Peyer's patch (tissue), 4 donors: ENCODE results near the gene METRNL. TPM values are rescaled to one million over a fixed set of nuclear protein-coding genes. Genes with fewer than 3 reads are reported as not detected.

Experiments used
- DNase-seq, 3 donors: peaks; one replicate each; pipeline ENCODE4 v3.0.0-alpha.2; 2017 to 2019
- H3K27ac ChIP-seq, 4 donors: fragments of 200-600 bp; sonication (generic); one replicate each; pipeline ENCODE4 v1.5.1; 2016 to 2019
- H3K27me3 ChIP-seq, 2 donors: fragments of 200-600 bp; sonication (generic); one replicate each; pipeline ENCODE4 v1.5.1; 2019
- H3K36me3 ChIP-seq, 3 donors: fragments of 200-600 bp; sonication (generic); one replicate each; pipeline ENCODE4 v1.5.1; 2016 to 2019
- H3K4me1 ChIP-seq, 4 donors: fragments of 200-600 bp; sonication (generic); one replicate each; pipeline ENCODE4 v1.5.1; 2016 to 2019
- H3K4me3 ChIP-seq, 4 donors: fragments of 200-600 bp; sonication (generic); 1 replicate in 3 of 4; 2 replicates in 1 of 4; pipeline ENCODE4 v1.5.1; 2016 to 2019; ENCODE audit warnings: mild to moderate bottlenecking in 1 of 4
- H3K9me3 ChIP-seq, 4 donors: fragments of 200-600 bp; sonication (generic); one replicate each; pipeline ENCODE4 v1.5.1; 2016 to 2019; ENCODE audit warnings: mild to moderate bottlenecking in 1 of 4
- POLR2A ChIP-seq, 2 donors: fragments of 450-650 bp; IDR thresholded peaks; one replicate each; pipeline ENCODE4 v1.5.1; 2017; ENCODE audit warnings: antibody characterized with exemption in 2 of 2, mild to moderate bottlenecking in 2 of 2, moderate library complexity in 2 of 2
- total RNA-seq, 4 donors: library from RNA; depleted of rRNA; stranded (reverse); fragments of >200 nt; gene quantifications; one replicate each; pipeline ENCODE4 v1.1.0, GENCODE V29; 2016
- TF ChIP-seq, protein P1 (sequence below), 6 experiments: fragments of 450-650 bp in 4 of 6; fragments of 200-600 bp in 2 of 6; sonication (generic) in 1 of 6; IDR thresholded peaks; one replicate each; pipeline ENCODE4 v1.5.1; 2017 to 2019; ENCODE audit warnings: antibody characterized with exemption in 6 of 6, mild to moderate bottlenecking in 3 of 6, moderate library complexity in 1 of 6

Gene METRNL
- total RNA-seq, 4 donors from 2014 or later, result 73.4 to 170 (median 117) TPM

- no peaks in the 10 kb centered on the region for H3K27me3 ChIP-seq
- no peaks in the 10 kb centered on the region for H3K9me3 ChIP-seq
- H3K4me1 ChIP-seq, result peaks cover 5 to 18% (median 9%) of the 10 kb centered on the region in 4 donors
- no peak overlapping the region for H3K4me3 ChIP-seq
- peak in 1 of 3 donors; percentile 69 for DNase-seq
- no peak overlapping the region for H3K27ac ChIP-seq
- no peak for TF ChIP-seq POLR2A (IDR thresholded peaks at IDR 0.05)
- TF ChIP-seq, protein P1, sequence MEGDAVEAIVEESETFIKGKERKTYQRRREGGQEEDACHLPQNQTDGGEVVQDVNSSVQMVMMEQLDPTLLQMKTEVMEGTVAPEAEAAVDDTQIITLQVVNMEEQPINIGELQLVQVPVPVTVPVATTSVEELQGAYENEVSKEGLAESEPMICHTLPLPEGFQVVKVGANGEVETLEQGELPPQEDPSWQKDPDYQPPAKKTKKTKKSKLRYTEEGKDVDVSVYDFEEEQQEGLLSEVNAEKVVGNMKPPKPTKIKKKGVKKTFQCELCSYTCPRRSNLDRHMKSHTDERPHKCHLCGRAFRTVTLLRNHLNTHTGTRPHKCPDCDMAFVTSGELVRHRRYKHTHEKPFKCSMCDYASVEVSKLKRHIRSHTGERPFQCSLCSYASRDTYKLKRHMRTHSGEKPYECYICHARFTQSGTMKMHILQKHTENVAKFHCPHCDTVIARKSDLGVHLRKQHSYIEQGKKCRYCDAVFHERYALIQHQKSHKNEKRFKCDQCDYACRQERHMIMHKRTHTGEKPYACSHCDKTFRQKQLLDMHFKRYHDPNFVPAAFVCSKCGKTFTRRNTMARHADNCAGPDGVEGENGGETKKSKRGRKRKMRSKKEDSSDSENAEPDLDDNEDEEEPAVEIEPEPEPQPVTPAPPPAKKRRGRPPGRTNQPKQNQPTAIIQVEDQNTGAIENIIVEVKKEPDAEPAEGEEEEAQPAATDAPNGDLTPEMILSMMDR (IDR thresholded peaks at IDR 0.05), result peak in 2 of 6 experiments; percentile 27 to 31
- H3K36me3 ChIP-seq, result no peaks in the 10 kb centered on the region
Measured at GRCh38 chr17:83076938-83077337, 2.5 kb upstream of the METRNL start.

DNA sequence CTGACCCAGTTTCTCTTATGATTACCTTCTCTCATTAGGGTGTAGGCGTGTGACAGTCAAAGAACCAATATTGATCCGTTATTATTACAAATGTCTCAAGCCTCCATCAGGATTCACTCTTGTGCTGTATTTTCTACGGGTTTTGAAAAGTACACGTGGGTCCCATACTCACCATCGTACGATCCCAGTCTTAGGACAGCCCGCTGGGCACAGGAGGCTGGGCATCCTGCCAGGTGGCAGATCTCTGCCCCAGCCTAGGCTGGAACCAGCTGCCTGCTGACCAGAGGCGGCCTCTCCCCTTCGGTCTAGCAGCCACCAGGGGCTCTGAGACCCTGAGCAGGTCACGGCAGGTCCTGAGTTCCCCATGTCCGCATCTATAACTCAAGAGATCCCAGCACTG lies 2.0 kb upstream of the METRNL start:
- Histone ChIP-seq H3K36me3 (no peaks in the 10 kb centered on the region), H3K4me3 (no peak overlapping the region), H3K9me3 (no peaks in the 10 kb centered on the region), H3K27me3 (no peaks in the 10 kb centered on the region), H3K4me1 (peaks cover 5 to 21% (median 8%) of the 10 kb centered on the region in 4 donors), H3K27ac (no peak overlapping the region)
- no peak for DNase-seq
- no peak for TF ChIP-seq POLR2A (IDR thresholded peaks at IDR 0.05)
- TF ChIP-seq, protein P1 (IDR thresholded peaks at IDR 0.05), result no peak

- H3K4me1 ChIP-seq, result peaks cover 8 to 25% (median 11%) of the 10 kb centered on the region in 4 donors
- no peaks in the 10 kb centered on the region for H3K27me3 ChIP-seq
- no peak overlapping the region for H3K4me3 ChIP-seq
- TF ChIP-seq, protein P1 (IDR thresholded peaks at IDR 0.05), result no peak
- no peak for TF ChIP-seq POLR2A (IDR thresholded peaks at IDR 0.05)
- no peak for DNase-seq
- no peak overlapping the region for H3K27ac ChIP-seq
- H3K9me3 ChIP-seq, result no peaks in the 10 kb centered on the region
- no peaks in the 10 kb centered on the region for H3K36me3 ChIP-seq
Measured at GRCh38 chr17:83077939-83078338, 1.5 kb upstream of the METRNL start.

DNA sequence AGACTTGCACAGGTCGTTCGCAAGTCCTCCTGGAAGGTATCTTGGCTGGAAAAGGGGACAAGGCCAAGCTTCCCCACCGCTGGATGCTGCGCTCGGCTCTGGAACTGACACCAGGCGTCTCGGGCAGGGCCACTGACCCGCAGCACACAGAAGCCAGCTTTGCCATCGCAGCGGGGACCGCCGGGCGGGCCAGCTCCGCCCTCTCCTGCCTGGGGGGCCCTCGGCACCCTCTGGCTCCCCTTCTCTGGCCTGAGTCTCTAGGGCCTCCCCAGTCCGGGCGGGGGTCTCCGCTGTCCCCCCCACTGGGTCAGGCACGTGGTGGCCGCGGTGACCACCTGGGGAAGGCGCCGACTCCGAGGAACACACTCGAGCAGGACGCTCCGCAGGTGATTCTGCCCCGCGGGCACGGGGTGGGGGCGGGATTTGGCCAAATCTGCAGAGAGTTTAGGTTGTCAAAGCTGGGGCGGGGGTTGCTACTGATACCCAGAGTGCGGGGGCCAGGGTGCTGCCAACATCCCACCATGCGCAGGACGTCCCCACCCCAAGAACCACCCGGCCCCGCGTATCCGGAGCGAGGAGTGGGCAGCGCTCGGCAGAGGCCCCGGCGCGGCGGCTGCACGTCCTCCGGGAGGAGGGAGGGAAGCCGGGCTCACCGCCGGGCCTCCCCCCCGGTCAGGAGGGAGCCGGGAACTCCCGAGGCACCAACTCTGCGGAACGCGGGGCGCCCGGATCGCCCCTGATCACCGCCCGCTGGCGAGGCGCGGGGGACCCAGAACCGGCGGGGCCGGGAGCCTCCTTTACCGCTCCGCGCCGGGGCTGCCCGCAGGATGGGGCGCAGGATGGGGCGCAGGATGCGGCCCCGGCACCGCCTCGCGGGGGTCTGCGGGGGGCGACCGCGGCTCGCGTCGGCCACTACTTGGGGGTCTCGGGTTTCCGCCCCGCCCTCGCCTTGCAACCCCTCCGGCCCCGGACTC lies 744 bp upstream of the METRNL start:
- TF ChIP-seq POLR2A (IDR thresholded peaks at IDR 0.05), result no peak
- Histone ChIP-seq H3K27me3 (no peaks in the 10 kb centered on the region), H3K36me3 (no peaks in the 10 kb centered on the region), H3K9me3 (no peaks in the 10 kb centered on the region), H3K27ac (peak overlapping the region; percentile 65 to 99 (median 68)), H3K4me3 (peak overlapping the region; percentile 73 to 97 (median 75)), H3K4me1 (peaks cover 9 to 25% (median 15%) of the 10 kb centered on the region in 4 donors)
- peak in 1 of 3 donors; percentile 61 for DNase-seq

- H3K27me3 ChIP-seq, result no peaks in the 10 kb centered on the region
- H3K4me3 ChIP-seq, result peak overlapping the region; percentile 73 to 97 (median 84)
- H3K36me3 ChIP-seq, result no peaks in the 10 kb centered on the region
- DNase-seq, result no peak
- no peaks in the 10 kb centered on the region for H3K9me3 ChIP-seq
- peak overlapping the region; percentile 76 to 99 (median 94) for H3K27ac ChIP-seq
- TF ChIP-seq POLR2A (IDR thresholded peaks at IDR 0.05), result peak in 1 of 2 donors; percentile 9
- TF ChIP-seq, protein P1 (IDR thresholded peaks at IDR 0.05), result no peak
- peaks cover 9 to 35% (median 16%) of the 10 kb centered on the region in 4 donors for H3K4me1 ChIP-seq
Measured at GRCh38 chr17:83079766-83080578, 563 bp downstream of the METRNL start.
